HepG2 (cell line): ENCODE data around the gene RIMBP2. TPM values are rescaled to one million over a fixed set of nuclear protein-coding genes. Genes with fewer than 3 reads are reported as not detected.
A peak's percentile ranks its signal among the peaks of the same experiment; 100 is the strongest.

Experiments used
- BCL3 ChIP-seq: sonication (generic); formaldehyde crosslinking; IDR thresholded peaks from 2 replicates; pipeline ENCODE4 v1.5.1; 2020; ENCODE audit warnings: mild to moderate bottlenecking, missing genetic modification reagents, moderate library complexity
- BCL6 ChIP-seq: IDR thresholded peaks from 2 replicates; pipeline ENCODE4 v1.6.1; 2016; ENCODE audit warnings: missing genetic modification reagents, missing compliant biosample characterization
- BORCS8-MEF2B ChIP-seq: sonication (generic); formaldehyde crosslinking; IDR thresholded peaks from 2 replicates; pipeline ENCODE4 v1.8.0; 2022; ENCODE audit warnings: mild to moderate bottlenecking, missing genetic modification reagents
- CTCF ChIP-seq: sonication (generic); formaldehyde crosslinking; IDR thresholded peaks from 2 replicates; pipeline ENCODE4 v1.5.0; 2020; ENCODE audit warnings: mild to moderate bottlenecking, missing genetic modification reagents, moderate library complexity
- EHMT2 ChIP-seq: fragments of 200-600 bp; sonication (generic); IDR thresholded peaks from 2 replicates; pipeline ENCODE4 v1.7.0; 2017; ENCODE audit warnings: antibody characterized with exemption, low read depth, low read length, borderline replicate concordance
- IKZF1 ChIP-seq: fragments of 450-650 bp; IDR thresholded peaks from 2 replicates; pipeline ENCODE4 v1.7.1; 2016
- JUN ChIP-seq: sonication (generic); formaldehyde crosslinking; IDR thresholded peaks from 2 replicates; pipeline ENCODE4 v1.4.0; 2020; ENCODE audit warnings: mild to moderate bottlenecking, missing genetic modification reagents
- KLF6 ChIP-seq: IDR thresholded peaks from 2 replicates; pipeline ENCODE4 v1.8.0; 2016; ENCODE audit warnings: missing biosample characterization, missing genetic modification reagents
- NBN ChIP-seq: fragments of 450-650 bp; conservative IDR thresholded peaks from 2 replicates; pipeline ENCODE4 v1.6.1; 2017
- SETDB1 ChIP-seq: sonication (generic); formaldehyde crosslinking; IDR thresholded peaks from 2 replicates; pipeline ENCODE4 v1.5.1; 2020; ENCODE audit warnings: missing genetic modification reagents, mild to moderate bottlenecking, borderline replicate concordance
- ZNF235 ChIP-seq: sonication (generic); formaldehyde crosslinking; IDR thresholded peaks from 2 replicates; pipeline ENCODE4 v1.8.1; 2023; ENCODE audit warnings: mild to moderate bottlenecking, missing genetic modification reagents, borderline replicate concordance
- polyA plus RNA-seq, 8 experiments: library from polyadenylated mRNA; depleted of rRNA in 3 of 8; stranded (reverse) in 7 of 8; unstranded in 1 of 8; fragments of >200 nt; fragmentation: Illumina TruSeq in 4 of 8; extraction: Trizol in 4 of 8; gene quantifications; 2 replicates each; pipeline versions ENCODE4 v1.2.1 to v1.2.3, GENCODE V29; 2011 to 2016; ENCODE audit warnings: low read depth in 4 of 8, missing spikeins in 1 of 8, mixed read lengths in 1 of 8; ENCODE audit not compliant: insufficient read depth in 1 of 8
- total RNA-seq, 5 experiments: library from RNA; depleted of rRNA; stranded (reverse); fragments of >200 nt; fragmentation: Illumina TruSeq; extraction: Trizol; gene quantifications; 2 replicates each; pipeline ENCODE4 v1.2.3, GENCODE V29; 2016; ENCODE audit warnings: low read depth in 1 of 5
- TF ChIP-seq, protein P1 (sequence below): sonication (generic); formaldehyde crosslinking; IDR thresholded peaks from 2 replicates; pipeline ENCODE4 v1.4.0; 2020; ENCODE audit warnings: mild to moderate bottlenecking, missing genetic modification reagents
- TF ChIP-seq, protein P2 (sequence below): IDR thresholded peaks from 2 replicates; pipeline ENCODE4 v1.6.1; 2016; ENCODE audit warnings: low read depth, borderline replicate concordance
- TF ChIP-seq, protein P3 (sequence below): sonication (generic); formaldehyde crosslinking; IDR thresholded peaks from 2 replicates; pipeline ENCODE4 v1.4.0; 2020; ENCODE audit warnings: missing genetic modification reagents, borderline replicate concordance
- TF ChIP-seq, protein P4 (sequence below): sonication (generic); formaldehyde crosslinking; IDR thresholded peaks from 2 replicates; pipeline ENCODE4 v1.4.0; 2020; ENCODE audit warnings: mild to moderate bottlenecking, missing genetic modification reagents
- TF ChIP-seq, protein P5 (sequence below): sonication (generic); formaldehyde crosslinking; IDR thresholded peaks from 2 replicates; pipeline ENCODE4 v1.5.0; 2020; ENCODE audit warnings: mild to moderate bottlenecking, missing genetic modification reagents

The RIMBP2 gene
- total and polyA plus RNA-seq, 2 of the 13 experiments (the other 11 are each of a cell fraction or from before 2014, with no cell fraction given): 0.03 TPM; not detected in 1

DNA sequence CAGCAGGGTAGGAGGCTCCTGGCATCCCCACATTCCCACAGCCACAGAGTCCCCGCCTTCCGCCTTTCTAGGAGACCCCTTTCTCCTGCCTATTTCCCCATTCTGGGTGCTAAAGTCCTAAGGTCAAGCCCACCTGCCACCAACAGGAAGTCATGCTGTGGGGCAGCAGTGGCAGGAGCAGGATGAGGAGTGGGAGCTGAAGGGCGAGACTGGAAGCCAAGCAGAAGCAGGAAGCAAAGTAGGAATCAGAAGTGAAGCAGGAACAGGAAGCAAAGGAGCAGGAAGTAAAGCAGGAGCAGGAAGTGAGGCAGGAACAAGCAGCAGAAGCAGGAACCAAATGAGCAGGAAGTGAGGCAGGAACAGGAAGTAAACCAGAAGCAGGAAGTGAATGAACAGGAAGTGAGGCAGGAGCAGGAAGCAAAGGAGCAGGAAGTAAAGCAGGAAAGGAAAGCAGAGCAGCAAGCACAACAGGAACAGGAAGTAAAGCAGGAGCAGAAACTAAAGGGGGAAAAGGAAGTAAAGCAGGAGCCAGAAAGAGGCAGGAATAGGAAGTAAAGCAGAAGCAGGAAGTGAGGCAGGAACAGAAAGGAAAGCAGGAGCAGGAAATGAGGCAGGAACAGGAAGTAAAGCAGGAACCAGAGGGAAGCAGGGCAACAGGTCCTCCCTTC, 38.3 kb upstream of the RIMBP2 start (continued):
- TF ChIP-seq KLF6 (CRISPR knock-in tag) (no peak), EHMT2 (0 out of 2 replicates have a peak, but pooled peaks have one; percentile 27), BORCS8-MEF2B (CRISPR knock-in tag) (peak; percentile 52; the same call in 1 of the 2 replicates), BCL3 (no peak), ZNF235 (CRISPR knock-in tag) (no peak), IKZF1 (peak; percentile 67; the same call in 1 of the 2 replicates), JUN (CRISPR knock-in tag) (no peak), NBN (no peak), CTCF (CRISPR knock-in tag) (no peak), SETDB1 (CRISPR knock-in tag) (peak; percentile 98), BCL6 (CRISPR knock-in tag) (no peak)
- TF ChIP-seq, protein P1, sequence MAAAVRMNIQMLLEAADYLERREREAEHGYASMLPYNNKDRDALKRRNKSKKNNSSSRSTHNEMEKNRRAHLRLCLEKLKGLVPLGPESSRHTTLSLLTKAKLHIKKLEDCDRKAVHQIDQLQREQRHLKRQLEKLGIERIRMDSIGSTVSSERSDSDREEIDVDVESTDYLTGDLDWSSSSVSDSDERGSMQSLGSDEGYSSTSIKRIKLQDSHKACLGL (CRISPR knock-in tag): no peak
- TF ChIP-seq, protein P2, sequence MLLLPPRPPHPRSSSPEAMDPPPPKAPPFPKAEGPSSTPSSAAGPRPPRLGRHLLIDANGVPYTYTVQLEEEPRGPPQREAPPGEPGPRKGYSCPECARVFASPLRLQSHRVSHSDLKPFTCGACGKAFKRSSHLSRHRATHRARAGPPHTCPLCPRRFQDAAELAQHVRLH: no peak
- TF ChIP-seq, protein P3, sequence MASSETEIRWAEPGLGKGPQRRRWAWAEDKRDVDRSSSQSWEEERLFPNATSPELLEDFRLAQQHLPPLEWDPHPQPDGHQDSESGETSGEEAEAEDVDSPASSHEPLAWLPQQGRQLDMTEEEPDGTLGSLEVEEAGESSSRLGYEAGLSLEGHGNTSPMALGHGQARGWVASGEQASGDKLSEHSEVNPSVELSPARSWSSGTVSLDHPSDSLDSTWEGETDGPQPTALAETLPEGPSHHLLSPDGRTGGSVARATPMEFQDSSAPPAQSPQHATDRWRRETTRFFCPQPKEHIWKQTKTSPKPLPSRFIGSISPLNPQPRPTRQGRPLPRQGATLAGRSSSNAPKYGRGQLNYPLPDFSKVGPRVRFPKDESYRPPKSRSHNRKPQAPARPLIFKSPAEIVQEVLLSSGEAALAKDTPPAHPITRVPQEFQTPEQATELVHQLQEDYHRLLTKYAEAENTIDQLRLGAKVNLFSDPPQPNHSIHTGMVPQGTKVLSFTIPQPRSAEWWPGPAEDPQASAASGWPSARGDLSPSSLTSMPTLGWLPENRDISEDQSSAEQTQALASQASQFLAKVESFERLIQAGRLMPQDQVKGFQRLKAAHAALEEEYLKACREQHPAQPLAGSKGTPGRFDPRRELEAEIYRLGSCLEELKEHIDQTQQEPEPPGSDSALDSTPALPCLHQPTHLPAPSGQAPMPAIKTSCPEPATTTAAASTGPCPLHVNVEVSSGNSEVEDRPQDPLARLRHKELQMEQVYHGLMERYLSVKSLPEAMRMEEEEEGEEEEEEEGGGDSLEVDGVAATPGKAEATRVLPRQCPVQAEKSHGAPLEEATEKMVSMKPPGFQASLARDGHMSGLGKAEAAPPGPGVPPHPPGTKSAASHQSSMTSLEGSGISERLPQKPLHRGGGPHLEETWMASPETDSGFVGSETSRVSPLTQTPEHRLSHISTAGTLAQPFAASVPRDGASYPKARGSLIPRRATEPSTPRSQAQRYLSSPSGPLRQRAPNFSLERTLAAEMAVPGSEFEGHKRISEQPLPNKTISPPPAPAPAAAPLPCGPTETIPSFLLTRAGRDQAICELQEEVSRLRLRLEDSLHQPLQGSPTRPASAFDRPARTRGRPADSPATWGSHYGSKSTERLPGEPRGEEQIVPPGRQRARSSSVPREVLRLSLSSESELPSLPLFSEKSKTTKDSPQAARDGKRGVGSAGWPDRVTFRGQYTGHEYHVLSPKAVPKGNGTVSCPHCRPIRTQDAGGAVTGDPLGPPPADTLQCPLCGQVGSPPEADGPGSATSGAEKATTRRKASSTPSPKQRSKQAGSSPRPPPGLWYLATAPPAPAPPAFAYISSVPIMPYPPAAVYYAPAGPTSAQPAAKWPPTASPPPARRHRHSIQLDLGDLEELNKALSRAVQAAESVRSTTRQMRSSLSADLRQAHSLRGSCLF (CRISPR knock-in tag): no peak
- TF ChIP-seq, protein P4, sequence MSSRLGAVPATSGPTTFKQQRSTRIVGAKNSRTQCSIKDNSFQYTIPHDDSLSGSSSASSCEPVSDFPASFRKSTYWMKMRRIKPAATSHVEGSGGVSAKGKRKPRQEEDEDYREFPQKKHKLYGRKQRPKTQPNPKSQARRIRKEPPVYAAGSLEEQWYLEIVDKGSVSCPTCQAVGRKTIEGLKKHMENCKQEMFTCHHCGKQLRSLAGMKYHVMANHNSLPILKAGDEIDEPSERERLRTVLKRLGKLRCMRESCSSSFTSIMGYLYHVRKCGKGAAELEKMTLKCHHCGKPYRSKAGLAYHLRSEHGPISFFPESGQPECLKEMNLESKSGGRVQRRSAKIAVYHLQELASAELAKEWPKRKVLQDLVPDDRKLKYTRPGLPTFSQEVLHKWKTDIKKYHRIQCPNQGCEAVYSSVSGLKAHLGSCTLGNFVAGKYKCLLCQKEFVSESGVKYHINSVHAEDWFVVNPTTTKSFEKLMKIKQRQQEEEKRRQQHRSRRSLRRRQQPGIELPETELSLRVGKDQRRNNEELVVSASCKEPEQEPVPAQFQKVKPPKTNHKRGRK (CRISPR knock-in tag): peak; percentile 80; the same call in 1 of the 2 replicates
- TF ChIP-seq, protein P5, sequence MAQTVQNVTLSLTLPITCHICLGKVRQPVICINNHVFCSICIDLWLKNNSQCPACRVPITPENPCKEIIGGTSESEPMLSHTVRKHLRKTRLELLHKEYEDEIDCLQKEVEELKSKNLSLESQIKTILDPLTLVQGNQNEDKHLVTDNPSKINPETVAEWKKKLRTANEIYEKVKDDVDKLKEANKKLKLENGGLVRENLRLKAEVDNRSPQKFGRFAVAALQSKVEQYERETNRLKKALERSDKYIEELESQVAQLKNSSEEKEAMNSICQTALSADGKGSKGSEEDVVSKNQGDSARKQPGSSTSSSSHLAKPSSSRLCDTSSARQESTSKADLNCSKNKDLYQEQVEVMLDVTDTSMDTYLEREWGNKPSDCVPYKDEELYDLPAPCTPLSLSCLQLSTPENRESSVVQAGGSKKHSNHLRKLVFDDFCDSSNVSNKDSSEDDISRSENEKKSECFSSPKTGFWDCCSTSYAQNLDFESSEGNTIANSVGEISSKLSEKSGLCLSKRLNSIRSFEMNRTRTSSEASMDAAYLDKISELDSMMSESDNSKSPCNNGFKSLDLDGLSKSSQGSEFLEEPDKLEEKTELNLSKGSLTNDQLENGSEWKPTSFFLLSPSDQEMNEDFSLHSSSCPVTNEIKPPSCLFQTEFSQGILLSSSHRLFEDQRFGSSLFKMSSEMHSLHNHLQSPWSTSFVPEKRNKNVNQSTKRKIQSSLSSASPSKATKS (CRISPR knock-in tag): no peak
